ENCODE measurements around the gene MRGPRD.
"Not testable (repeated sequence)": the region's sequence is repeated elsewhere in the genome, so short reads cannot be mapped to it uniquely, and the experiment has no call there.

The MRGPRD gene

GRCh38 chr11:68993546-68993945 lies 12.8 kb upstream of the MRGPRD start:
- no peak for DNase-seq

GRCh38 chr11:68992743-68993255 lies 12.0 kb upstream of the MRGPRD start:
- peak; percentile 12 for DNase-seq

GRCh38 chr11:68990995-68991780 lies 10.4 kb upstream of the MRGPRD start:
- DNase-seq = peak; percentile 13

DNA sequence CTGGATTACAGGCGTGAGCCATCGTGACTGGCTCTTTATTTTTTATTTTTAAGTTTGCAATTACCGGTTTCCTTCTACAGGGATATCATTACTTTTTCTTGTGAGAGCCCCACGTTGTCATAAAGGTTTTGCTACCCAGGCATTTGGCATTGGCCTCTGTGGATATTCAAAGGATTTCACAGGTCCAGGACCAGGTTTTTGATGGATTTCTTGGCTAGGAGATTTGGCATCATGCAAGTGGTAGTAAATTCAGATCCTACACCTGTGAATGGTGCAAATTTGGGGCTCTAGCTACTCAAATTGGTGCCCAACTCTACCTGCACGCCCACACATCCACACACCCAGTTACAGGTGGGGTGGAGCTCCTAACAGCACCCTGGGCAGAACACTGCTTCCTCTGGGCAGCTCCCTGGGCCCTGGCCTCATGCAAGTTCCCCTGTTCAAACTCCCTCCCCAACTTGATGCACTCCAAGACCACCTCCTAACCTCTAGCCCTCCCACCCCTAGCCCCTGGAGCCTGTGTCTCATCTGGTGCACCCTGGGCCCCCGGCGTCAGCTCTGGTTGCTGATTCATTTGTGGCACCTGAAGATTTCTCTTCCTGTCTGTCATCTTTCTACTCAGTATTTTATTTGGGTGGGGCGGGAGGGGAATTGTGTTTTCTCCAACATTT lies 9.3 kb upstream of the MRGPRD start:
- DNase-seq = no peak

DNA sequence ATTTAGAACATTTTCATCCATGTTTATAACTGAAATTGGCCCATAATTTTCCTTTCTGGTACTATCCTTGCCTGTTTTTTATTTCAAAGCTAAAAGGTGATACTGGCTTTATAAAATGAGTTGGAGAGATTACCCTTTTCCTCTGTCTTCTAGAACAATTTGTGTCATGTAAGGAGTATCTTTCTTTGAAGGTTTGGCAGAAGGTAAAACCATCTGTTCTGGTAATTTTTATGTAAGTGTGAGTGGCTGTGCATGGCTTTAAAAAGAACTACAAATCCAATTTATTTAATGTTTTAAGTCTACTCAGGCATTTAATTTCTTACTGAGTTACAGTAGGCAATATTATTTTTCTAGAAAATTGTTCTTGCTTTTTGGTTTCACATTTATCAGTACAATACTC lies 7.7 kb upstream of the MRGPRD start:
- no peak for DNase-seq

DNA sequence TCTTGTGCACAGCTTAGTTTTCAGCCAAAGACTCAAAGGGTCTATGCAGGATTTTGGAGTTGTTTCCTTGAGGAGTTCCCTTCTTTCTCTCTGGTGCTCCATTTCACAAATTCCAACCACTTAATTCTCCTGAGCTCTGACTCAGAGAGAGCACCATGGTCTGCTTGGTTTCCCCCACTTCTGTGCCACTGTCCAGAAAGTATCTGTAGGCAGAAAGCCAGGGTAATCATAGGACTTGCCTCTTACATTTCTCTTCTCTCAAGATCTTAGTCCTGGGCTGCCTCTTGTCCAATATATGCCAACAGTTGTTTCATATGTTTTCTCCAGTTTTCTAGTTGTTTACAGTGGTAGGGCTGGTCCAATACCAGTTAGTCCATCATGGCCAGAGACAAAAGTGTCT lies 6.4 kb upstream of the MRGPRD start:
- DNase-seq = no peak

- DNase-seq = no peak
These were observed 3.0 kb upstream of the MRGPRD start for GRCh38 chr11:68983801-68984200.

- no peak for DNase-seq
These were observed 1.3 kb upstream of the MRGPRD start for GRCh38 chr11:68982134-68982533.

DNA sequence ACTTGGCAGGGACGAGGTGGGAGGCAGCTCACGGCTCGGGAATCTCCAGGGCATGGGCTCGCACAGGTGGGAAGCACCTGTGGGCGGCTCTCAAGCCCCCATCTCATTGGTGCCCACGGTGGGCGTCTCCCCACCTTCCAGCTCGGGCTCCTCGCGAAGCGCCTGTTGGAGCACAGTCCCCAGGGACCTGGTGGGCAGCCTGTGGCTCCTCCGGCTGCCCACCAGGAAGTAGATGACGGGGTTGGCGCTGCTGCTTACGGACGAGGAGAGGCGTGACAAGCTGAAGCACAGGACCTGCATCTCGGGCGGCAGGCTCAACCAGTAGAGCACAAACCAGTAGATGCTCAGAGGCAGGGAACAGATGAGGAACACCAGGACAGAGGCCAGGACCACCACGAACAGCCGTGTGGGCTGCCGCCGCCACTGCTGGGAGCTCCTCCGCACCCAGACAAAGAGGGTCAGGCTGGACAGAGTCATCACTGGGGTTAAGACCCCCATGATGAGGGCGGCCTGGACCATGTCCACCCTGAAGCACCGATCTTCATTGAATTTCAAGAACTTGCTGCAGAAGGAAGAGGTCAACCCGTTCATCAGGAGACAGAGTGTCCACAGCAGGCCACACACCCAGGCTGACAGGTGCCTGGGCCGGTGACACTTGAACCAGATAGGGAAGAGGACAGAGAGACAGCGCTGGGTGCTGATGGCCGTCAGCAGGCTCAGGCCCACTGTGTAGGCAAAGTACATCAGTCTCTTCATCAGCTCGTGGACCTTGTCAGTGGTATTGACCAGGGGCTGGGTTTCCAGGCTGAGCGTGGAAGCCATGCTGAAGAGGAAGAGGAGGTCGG lies 633 bp downstream of the MRGPRD start:
- no peak for DNase-seq

GRCh38 chr11:68978931-68979594 lies 1.7 kb downstream of the MRGPRD start:
- peak; percentile 74 for DNase-seq

DNA sequence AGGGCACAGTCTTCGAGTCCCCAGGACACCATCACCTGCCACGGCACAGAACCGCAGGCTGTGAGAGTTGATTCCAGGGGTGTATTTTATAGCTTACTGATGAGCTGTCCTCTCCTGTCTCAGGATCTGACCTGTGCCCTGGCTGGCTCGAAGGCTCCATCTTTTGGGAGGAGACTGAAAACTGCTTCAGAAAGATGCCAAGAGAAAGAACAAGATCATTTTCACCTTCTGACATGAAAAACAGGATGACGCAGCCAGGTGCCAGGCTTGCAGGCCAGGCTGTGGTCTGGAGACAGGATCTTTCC lies 2.2 kb downstream of the MRGPRD start:
- no peak for DNase-seq

- DNase-seq = no peak
These were observed 2.8 kb downstream of the MRGPRD start for GRCh38 chr11:68977781-68978625.

DNA sequence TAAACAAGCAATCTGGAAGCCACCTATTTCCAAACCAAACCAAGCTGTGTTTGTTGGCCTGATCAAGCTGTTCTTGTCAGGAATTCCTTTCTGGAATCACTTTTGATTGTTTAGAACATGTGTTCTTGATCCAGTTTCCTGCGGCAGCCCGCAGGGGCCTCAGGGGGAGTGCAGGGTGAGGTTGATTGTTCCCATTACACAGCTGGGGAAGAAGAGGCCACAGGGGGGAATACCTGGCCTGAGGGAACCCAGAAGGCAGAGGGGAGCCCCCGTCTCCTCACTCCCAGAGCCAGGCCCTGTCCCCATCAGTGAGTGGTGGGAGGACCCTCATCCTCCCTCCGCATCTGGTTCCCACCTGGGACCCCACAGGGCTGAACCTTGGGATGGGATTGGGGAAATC lies 4.2 kb downstream of the MRGPRD start:
- no peak for DNase-seq

DNA sequence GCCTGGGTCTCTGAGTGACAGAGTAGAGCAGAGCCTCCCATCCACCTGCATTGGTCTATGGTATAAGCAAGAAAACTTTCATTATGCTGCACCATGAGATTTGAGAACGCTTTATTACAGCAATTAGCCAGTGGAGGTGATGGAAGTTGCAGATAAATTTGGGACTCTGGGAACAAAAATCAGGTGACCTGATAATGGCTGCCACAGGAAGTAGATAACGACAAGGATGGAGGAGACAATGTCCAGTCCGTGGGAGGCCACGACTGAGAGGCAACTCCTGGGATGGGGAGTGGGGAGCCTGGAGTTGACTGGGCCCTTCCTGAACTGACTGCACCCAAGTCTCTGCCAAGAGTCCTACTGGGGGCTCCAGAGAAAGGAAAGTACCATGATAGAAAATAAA lies 4.7 kb downstream of the MRGPRD start:
- DNase-seq = no peak

GRCh38 chr11:68974421-68975194 lies 6.2 kb downstream of the MRGPRD start:
- DNase-seq = no peak

DNA sequence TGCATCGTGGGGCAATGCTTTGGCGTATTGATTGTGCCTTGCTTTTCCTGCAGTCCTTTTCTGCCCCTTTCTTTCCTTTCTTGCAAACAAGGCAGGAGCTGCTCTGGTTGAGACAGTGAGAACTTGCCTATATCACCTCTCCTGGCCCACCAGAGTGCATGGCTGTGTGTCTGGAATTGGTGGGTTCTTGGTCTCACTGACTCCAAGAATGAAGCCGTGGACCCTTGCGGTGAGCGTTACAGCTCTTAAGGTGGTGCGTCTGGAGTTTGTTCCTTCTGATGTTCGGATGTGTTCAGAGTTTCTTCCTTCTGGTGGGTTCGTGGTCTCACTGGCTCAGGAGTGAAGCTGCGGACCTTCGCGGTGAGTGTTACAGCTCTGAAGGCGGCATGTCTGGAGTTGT lies 7.1 kb downstream of the MRGPRD start:
- not testable (repeated sequence) for DNase-seq

- DNase-seq = no peak
These were observed 7.6 kb downstream of the MRGPRD start for GRCh38 chr11:68973219-68973618.

- no peak for DNase-seq
These were observed 9.7 kb downstream of the MRGPRD start for GRCh38 chr11:68970921-68971636.

GRCh38 chr11:68969386-68969785 lies 11.4 kb downstream of the MRGPRD start:
- no peak for DNase-seq

All from right hindlimb (tissue), 1 donor.